OCI-LY7 (cell line): ENCODE measurements around the gene MAP7D3.

Source experiments
- CTCF ChIP-seq: fragments of 200-600 bp; sonication (generic); conservative IDR thresholded peaks from 2 replicates; pipeline ENCODE4 v1.5.1; 2014; ENCODE audit warnings: mild to moderate bottlenecking, antibody characterized with exemption, low read length, moderate library complexity, mixed read lengths
- EZH2phosphoT487 ChIP-seq: fragments of 200-600 bp; sonication (generic); IDR thresholded peaks from 2 replicates; pipeline ENCODE4 v1.6.1; 2018; ENCODE audit warnings: low read depth, borderline replicate concordance, mild to moderate bottlenecking, mixed run types, antibody characterized with exemption, low read length, moderate library complexity, mixed read lengths

GRCh38 chrX:136185401-136186022, 65.7 kb downstream of the MAP7D3 start:
- no peak for TF ChIP-seq CTCF
- no peak for TF ChIP-seq EZH2phosphoT487
